ENCODE measurements around the gene DACH1.

Gene DACH1

DNA sequence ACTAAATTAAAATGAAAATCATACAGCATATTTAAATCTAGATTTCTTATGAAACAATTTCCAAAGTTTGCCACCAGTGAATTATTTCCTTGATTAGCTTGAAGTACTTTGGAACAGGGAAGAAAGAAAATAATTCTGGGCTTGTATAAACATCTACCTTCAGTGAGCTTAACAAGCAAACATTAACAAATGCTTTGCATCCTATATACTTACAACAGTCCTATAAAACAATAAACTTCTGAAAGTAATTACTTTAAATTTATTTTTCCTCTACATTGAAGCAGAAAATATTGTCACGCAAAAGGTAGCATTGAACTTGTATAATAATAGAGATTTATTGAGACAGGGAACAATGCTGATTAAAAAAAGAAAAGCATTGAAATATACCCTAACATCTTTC is 164.8 kb downstream of the DACH1 start:
- no peak for DNase-seq (ENCODE audit: low spot score)

GRCh38 chr13:71701741-71702140 is 165.3 kb downstream of the DACH1 start:
- DNase-seq (ENCODE audit: low spot score), result no peak

DNA sequence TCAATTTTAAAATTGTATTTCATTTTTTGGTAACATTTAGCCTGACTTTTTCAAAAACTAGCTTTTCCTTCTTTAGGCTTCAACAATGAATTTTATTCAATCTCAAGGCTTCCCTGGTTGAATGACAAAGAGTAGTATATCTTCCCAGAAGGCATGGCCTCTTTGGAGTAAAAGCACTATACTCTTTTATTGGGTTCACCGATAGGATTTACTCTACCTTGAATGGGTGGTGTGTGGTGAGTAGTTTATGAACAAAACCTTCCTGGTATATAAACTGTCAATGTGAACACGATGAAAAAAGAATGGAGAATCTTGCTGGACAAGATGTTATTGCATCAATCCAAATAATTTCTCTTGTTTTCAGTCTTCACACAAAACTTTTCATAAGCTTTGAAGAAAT is 167.7 kb downstream of the DACH1 start:
- DNase-seq (ENCODE audit: low spot score), result no peak

GRCh38 chr13:71695662-71696061 is 171.3 kb downstream of the DACH1 start:
- no peak for DNase-seq (ENCODE audit: low spot score)

GRCh38 chr13:71685072-71685471 is 181.9 kb downstream of the DACH1 start:
- DNase-seq (ENCODE audit: low spot score), result no peak

DNA sequence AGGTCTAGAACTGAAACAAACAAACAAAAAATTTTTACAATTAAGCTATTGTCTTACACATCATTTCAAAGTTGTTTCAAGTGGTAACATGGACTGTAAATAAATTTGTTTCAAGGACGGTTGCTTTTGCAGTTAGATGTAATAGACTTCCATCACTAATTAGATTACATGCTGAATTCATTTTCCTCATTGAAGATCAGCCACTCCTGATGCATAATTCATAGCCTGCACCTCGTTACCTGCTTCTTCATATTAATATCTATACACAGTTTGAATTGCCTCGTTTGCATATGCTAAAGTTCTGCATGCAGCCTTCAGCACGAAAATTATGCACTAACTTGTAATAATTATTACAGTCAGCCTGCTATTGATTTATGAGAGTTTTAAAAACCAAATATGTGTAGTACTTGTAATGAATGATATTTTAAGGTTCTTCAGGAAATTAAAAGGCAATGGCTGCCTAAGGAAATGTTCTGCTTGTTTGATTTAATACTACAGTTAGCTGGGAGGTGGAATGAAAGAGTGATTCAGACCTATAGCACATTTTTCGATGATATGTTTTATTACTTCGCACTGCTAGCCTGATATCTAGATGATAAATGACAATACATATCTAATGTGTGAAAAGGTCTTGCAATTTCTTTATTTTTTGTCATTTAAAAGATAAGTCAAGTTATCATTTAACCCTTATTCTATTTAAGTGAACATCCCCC is 184.9 kb downstream of the DACH1 start:
- DNase-seq (ENCODE audit: low spot score), result no peak

- DNase-seq (ENCODE audit: low spot score), result no peak
These were observed 189.9 kb downstream of the DACH1 start for GRCh38 chr13:71677124-71677523.

- no peak for DNase-seq (ENCODE audit: low spot score)
These were observed 194.5 kb downstream of the DACH1 start for GRCh38 chr13:71672512-71672911.

GRCh38 chr13:71663431-71663830 is 203.6 kb downstream of the DACH1 start:
- DNase-seq (ENCODE audit: low spot score), result no peak

GRCh38 chr13:71661921-71662320 is 205.1 kb downstream of the DACH1 start:
- no peak for DNase-seq (ENCODE audit: low spot score)

- DNase-seq (ENCODE audit: low spot score), result no peak
These were observed 207.6 kb downstream of the DACH1 start for GRCh38 chr13:71659404-71659803.

GRCh38 chr13:71645467-71645866 is 221.5 kb downstream of the DACH1 start:
- DNase-seq (ENCODE audit: low spot score), result no peak

DNA sequence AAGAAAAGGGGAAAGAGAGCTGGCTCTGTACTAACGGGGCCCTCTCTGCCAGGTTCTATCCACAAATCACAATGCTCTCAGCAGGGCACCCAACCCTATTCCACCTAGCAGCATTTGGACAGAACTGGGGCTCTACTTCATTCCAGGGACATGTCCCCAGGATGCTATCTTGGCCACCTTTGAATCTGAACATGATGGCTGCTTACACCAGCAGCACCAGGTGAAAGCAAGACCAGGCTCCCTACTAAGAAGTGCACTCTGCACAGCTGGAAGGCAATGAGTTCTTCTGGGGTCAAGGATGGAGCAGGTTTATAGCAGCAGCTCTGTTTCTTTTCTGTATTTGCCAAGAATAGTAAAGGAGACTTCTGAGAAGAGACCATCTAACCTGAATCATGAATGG is 222.4 kb downstream of the DACH1 start:
- DNase-seq (ENCODE audit: low spot score), result no peak

- DNase-seq (ENCODE audit: low spot score), result no peak
These were observed 223.6 kb downstream of the DACH1 start for GRCh38 chr13:71643448-71643860.

- DNase-seq (ENCODE audit: low spot score), result no peak
These were observed 228.3 kb downstream of the DACH1 start for GRCh38 chr13:71638751-71639150.

- no peak for DNase-seq (ENCODE audit: low spot score)
These were observed 232.2 kb downstream of the DACH1 start for GRCh38 chr13:71634602-71635443.

DNA sequence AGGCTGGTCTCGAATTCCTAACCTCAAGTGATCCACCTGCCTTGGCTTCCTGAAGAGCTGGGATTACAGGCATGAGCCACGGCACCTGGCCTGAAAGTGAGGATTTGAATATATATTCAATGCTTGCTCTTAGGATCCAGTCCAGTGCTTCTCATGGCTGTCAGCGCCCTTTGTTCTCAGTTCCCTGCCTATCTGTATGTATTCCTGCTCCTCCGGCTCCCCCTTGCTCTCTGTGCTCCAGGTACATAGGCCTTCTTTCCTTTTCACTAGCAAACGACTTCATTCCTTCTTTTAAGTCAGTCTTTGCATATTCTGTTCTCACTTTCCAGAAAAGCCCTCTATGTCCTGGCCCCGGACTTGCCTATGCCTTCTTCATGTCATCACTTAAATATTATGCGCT is 232.8 kb downstream of the DACH1 start:
- DNase-seq (ENCODE audit: low spot score), result no peak

DNA sequence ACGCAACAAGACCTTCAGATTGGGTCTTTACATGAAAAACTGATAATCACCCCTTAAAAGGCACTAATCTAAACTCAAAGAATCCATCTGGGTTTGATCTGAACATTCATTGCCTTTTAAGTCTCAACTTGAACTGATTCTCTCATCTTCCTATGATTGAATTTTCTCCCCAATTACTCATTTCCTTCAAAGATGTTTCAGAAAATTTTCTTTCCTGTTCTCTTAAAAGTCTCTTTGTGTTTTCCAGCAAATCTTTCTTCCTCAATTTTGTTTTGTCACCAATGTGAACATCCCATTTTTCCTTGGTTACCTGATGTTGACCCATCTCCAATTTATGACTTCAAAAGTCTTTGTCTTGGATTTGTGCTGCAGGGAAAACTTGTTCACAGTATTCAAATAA is 234.3 kb downstream of the DACH1 start:
- no peak for DNase-seq (ENCODE audit: low spot score)

DNA sequence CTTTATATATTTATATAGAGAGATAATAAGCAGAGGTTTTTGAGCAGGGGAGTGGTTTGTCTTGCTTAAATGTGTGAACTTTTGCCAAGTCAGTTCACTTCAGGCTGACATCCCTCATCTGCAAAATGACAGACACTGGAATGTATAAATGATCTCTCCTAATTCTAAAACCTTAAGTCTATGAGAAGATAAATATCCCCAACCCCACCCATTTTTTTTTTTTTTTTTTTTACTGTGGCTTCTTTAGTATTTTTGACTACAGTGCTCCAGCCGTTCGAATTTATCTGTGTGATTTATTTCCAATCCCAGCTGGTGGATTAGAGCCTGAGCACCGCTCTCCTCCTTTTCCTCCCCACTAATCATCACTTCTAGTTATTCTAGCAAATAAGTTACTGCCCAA is 234.8 kb downstream of the DACH1 start:
- DNase-seq (ENCODE audit: low spot score), result no peak

- DNase-seq (ENCODE audit: low spot score), result no peak
These were observed 237.8 kb downstream of the DACH1 start for GRCh38 chr13:71629167-71629566.

DNA sequence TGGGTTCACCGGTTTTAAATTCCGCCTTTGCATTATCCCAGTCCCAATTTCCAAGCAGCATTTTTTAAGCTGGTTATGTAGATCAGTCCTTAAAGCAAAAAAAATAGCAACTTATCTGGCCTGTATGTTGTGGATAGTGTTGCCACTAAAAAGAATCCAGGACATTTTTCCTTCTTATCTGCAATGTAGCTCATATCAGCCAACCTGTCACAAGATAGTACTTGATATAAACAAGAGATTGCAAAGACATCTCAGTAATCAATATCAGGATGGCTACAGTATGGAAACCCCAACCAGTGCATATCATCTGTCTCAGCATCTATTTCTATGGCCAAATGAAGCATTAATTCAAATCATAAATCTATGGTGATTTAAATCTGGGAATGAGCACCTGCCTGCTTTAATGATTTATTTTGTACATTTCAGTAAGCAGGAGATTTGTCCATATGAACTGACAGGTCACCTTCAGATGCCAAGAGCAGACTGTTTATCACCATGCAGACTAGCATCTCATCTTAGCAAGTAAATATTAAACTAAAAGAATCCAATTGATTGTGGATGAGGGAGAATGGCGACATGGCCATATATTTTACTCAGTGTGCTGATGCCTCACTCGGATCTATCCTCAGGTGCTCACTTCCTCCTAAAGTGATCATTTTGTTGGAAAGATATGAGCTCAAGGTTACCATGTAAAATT is 240.4 kb downstream of the DACH1 start:
- DNase-seq (ENCODE audit: low spot score), result no peak

GRCh38 chr13:71625694-71626093 is 241.3 kb downstream of the DACH1 start:
- DNase-seq (ENCODE audit: low spot score), result no peak

All from putamen (tissue), 1 donor.